ENCODE data around the gene AGBL1. TPM values are rescaled to one million over a fixed set of nuclear protein-coding genes. Genes with fewer than 3 reads are reported as not detected.

Gene AGBL1
- polyA plus RNA-seq, 2 of the 4 experiments (the other 2 are of a cell fraction) = not detected

- TF ChIP-seq, protein P1, sequence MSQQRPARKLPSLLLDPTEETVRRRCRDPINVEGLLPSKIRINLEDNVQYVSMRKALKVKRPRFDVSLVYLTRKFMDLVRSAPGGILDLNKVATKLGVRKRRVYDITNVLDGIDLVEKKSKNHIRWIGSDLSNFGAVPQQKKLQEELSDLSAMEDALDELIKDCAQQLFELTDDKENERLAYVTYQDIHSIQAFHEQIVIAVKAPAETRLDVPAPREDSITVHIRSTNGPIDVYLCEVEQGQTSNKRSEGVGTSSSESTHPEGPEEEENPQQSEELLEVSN (IDR thresholded peaks at IDR 0.05; ENCODE audit: borderline replicate concordance, low read depth) = no peak
- TF ChIP-seq MAZ (IDR thresholded peaks at IDR 0.05; ENCODE audit: borderline replicate concordance, low read depth, low read length) = no peak
- TF ChIP-seq CHD4 (IDR thresholded peaks at IDR 0.05; ENCODE audit: borderline replicate concordance) = no peak
- no peaks in the 10 kb centered on the region for H3K9me3 ChIP-seq
- ATAC-seq = no peak
- H3K4me3 ChIP-seq = no peak overlapping the region
- ChIA-PET POLR2A (no interaction called here), CTCF (interaction anchor here (0.6 to 2.9 kb wide), 5 partner anchors 10 to 120 kb away, joined by 3 to 25 read pairs (median 4); no protein-coding TSS in a partner anchor)
- no peak overlapping the region for H3K27ac ChIP-seq
- H3K4me2 ChIP-seq = no peak overlapping the region
- no peak for DNase-seq (ENCODE audit: low read depth in 1 of 2, low spot score in 1 of 2)
- 9% methylated on average over 7 of the region's 7 CpGs for whole genome bisulfite sequencing (ENCODE audit: missing lambda C conversion rate)
- no peaks in the 10 kb centered on the region for H3K4me1 ChIP-seq
- no peak for FAIRE-seq
These were observed 664.6 kb downstream of the AGBL1 start for GRCh38 chr15:86744198-86744780.

GRCh38 chr15:86751116-86751515 is 671.4 kb downstream of the AGBL1 start:
- no peaks in the 10 kb centered on the region for H3K9me3 ChIP-seq
- 0% methylated on average over 1 of the region's 1 CpG for WGBS (ENCODE audit: missing lambda C conversion rate)
- no peak for FAIRE-seq
- H3K4me2 ChIP-seq = no peak overlapping the region
- no peak for DNase-seq (ENCODE audit: low read depth in 1 of 2, low spot score in 1 of 2)
- H3K27ac ChIP-seq = no peak overlapping the region
- ATAC-seq = no peak
- POLR2A ChIA-PET = no interaction called here
- H3K4me3 ChIP-seq = no peak overlapping the region
- CTCF ChIA-PET = interaction anchor here (0.6 kb wide), 1 partner anchor 897 kb away, joined by 3 read pairs; no protein-coding TSS in a partner anchor
- TF ChIP-seq CTCF (IDR thresholded peaks at IDR 0.05) (no peak), RNF2 (IDR thresholded peaks at IDR 0.05; ENCODE audit: borderline replicate concordance, low read depth) (no peak), MAFK (IDR thresholded peaks at IDR 0.05; ENCODE audit: partially characterized antibody) (no peak)
- H3K4me1 ChIP-seq = no peaks in the 10 kb centered on the region

DNA sequence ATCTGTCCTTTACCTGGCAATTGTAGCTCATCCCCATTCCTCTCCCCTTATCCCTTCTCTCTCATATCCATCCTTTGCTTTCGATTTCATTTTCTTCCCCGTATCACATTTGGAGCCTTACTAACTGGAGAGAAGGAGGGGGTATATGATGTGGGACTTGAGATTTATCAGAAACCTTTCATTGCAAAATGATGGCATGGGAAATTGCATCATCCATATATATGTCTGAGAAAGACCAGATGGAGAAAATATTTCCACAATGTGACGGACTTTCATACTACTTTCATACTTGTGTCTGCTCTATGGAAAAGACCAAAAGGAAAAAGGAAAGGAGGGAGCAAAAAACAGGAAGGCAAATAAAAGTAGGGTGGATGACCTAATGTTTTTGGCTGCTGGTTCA is 675.2 kb downstream of the AGBL1 start:
- CTCF ChIA-PET = interaction anchor here (1.2 kb wide), 1 partner anchor 11 kb away, joined by 4 read pairs; no protein-coding TSS in a partner anchor
- no peak for ATAC-seq

More for the DNA sequence above, 675.2 kb downstream of the AGBL1 start:
- DNase-seq (ENCODE audit: low read depth in 1 of 2, low spot score in 1 of 2) (no peak), FAIRE-seq (no peak)
- WGBS (ENCODE audit: missing lambda C conversion rate) = under 1% methylated on average over 3 of the region's 3 CpGs
- no peaks in the 10 kb centered on the region for H3K4me1 ChIP-seq
- no peak overlapping the region for H3K4me3 ChIP-seq
- H3K9me3 ChIP-seq = no peaks in the 10 kb centered on the region
- POLR2A ChIA-PET = no interaction called here
- TF ChIP-seq EHMT2 (IDR thresholded peaks at IDR 0.05; ENCODE audit: low read depth) = no peak
- no peak for TF ChIP-seq ZFP36 (IDR thresholded peaks at IDR 0.05; ENCODE audit: borderline replicate concordance, partially characterized antibody)
- TF ChIP-seq CBX2 (IDR thresholded peaks at IDR 0.05; ENCODE audit: borderline replicate concordance, low read depth) = no peak
- no peak for TF ChIP-seq CHD2 (IDR thresholded peaks at IDR 0.05; ENCODE audit: low read length, partially characterized antibody)
- no peak for TF ChIP-seq CTCF (IDR thresholded peaks at IDR 0.05)
- TF ChIP-seq HES2 (IDR thresholded peaks at IDR 0.05) = no peak
- no peak overlapping the region for H3K27ac ChIP-seq
- no peak overlapping the region for H3K4me2 ChIP-seq

Data from A549 (cell line).